CD14-positive monocyte (primary cell): ENCODE results near the gene FAM53B. TPM values are rescaled to one million over a fixed set of nuclear protein-coding genes. Genes with fewer than 3 reads are reported as not detected.

Experiments
- DNase-seq, 3 donors: peaks; one replicate each; pipeline ENCODE4 v3.0.0-alpha.2; 2011 to 2022
- H2AFZ ChIP-seq: 2 replicates; pipeline ENCODE4 v1.6.0; 2012; ENCODE audit warnings: mild to moderate bottlenecking, low read depth, low read length, inconsistent platforms; ENCODE audit not compliant: insufficient read depth, poor library complexity, severe bottlenecking
- H3K27ac ChIP-seq, 2 donors: 1 replicate in 1 of 2; 2 replicates in 1 of 2; pipeline ENCODE4 v1.5.1; 2012 to 2013; ENCODE audit warnings: low read length in 2 of 2, control low read depth in 1 of 2, inconsistent platforms in 1 of 2, low read depth in 1 of 2, mild to moderate bottlenecking in 1 of 2
- H3K27me3 ChIP-seq, 2 donors: one replicate each; pipeline versions ENCODE4 v1.6.0 to v1.6.1; 2011 to 2013; ENCODE audit warnings: low read length in 2 of 2; ENCODE audit not compliant: control insufficient read depth in 2 of 2, insufficient read depth in 2 of 2
- H3K36me3 ChIP-seq, 2 donors: replicated peaks in 1 of 2; 1 replicate in 1 of 2; 2 replicates in 1 of 2; pipeline versions ENCODE4 v1.5.1 to v1.6.1; 2012 to 2013; ENCODE audit warnings: low read length in 2 of 2, control low read depth in 1 of 2, inconsistent platforms in 1 of 2, mild to moderate bottlenecking in 1 of 2; ENCODE audit not compliant: insufficient read depth in 2 of 2, control insufficient read depth in 1 of 2
- H3K4me1 ChIP-seq, 2 donors: 1 replicate in 1 of 2; 2 replicates in 1 of 2; pipeline versions ENCODE4 v1.5.1 to v1.6.1; 2012 to 2013; ENCODE audit warnings: low read length in 2 of 2, control low read depth in 1 of 2, inconsistent platforms in 1 of 2, mild to moderate bottlenecking in 1 of 2, moderate library complexity in 1 of 2; ENCODE audit not compliant: insufficient read depth in 2 of 2, control insufficient read depth in 1 of 2
- H3K4me2 ChIP-seq: replicated peaks from 2 replicates; pipeline ENCODE3; 2012; ENCODE audit warnings: low read length, moderate library complexity, mild to moderate bottlenecking; ENCODE audit not compliant: poor library complexity, severe bottlenecking; ENCODE audit errors: extremely low read depth
- H3K4me3 ChIP-seq, 3 experiments: fragments of 200-600 bp in 1 of 3; sonication (generic) in 1 of 3; replicated peaks in 1 of 3; 1 replicate in 2 of 3; 2 replicates in 1 of 3; pipeline ENCODE4 v1.5.1; 2011 to 2013; ENCODE audit warnings: low read length in 3 of 3, mild to moderate bottlenecking in 3 of 3, control low read depth in 2 of 3, low read depth in 2 of 3, inconsistent platforms in 1 of 3, moderate library complexity in 1 of 3
- H3K79me2 ChIP-seq: 2 replicates; pipeline ENCODE4 v1.6.0; 2012; ENCODE audit warnings: mild to moderate bottlenecking, control low read depth, inconsistent platforms, low read length, moderate library complexity; ENCODE audit not compliant: insufficient read depth
- H3K9ac ChIP-seq: 2 replicates; pipeline ENCODE4 v1.6.0; 2017; ENCODE audit warnings: low read length, mild to moderate bottlenecking; ENCODE audit not compliant: insufficient read depth, poor library complexity, severe bottlenecking
- H3K9me3 ChIP-seq, 2 donors: replicated peaks in 1 of 2; 1 replicate in 1 of 2; 2 replicates in 1 of 2; pipeline versions ENCODE4 v1.5.1 to v1.6.1; 2012 to 2013; ENCODE audit warnings: low read length in 2 of 2, control low read depth in 1 of 2; ENCODE audit not compliant: control insufficient read depth in 1 of 2, insufficient read depth in 1 of 2
- H4K20me1 ChIP-seq: 2 replicates; pipeline ENCODE4 v1.6.0; 2012; ENCODE audit warnings: mild to moderate bottlenecking, low read length, control low read depth, moderate library complexity; ENCODE audit not compliant: insufficient read depth
- H3K27ac Mint-ChIP-seq, 7 donors: one replicate each; pipeline ENCODE4 v1.8.0; 2020; ENCODE audit warnings: mild to moderate bottlenecking in 7 of 7, mixed read lengths in 7 of 7, moderate library complexity in 6 of 7, inconsistent platforms in 2 of 7
- H3K27me3 Mint-ChIP-seq, 3 donors: one replicate each; pipeline ENCODE4 v1.8.0; 2021 to 2022; ENCODE audit warnings: low read depth in 3 of 3, mild to moderate bottlenecking in 3 of 3, mixed read lengths in 3 of 3, moderate library complexity in 3 of 3, inconsistent platforms in 1 of 3
- H3K36me3 Mint-ChIP-seq, 2 donors: one replicate each; pipeline ENCODE4 v1.8.0; 2020; ENCODE audit warnings: mixed read lengths in 2 of 2, inconsistent platforms in 1 of 2, mild to moderate bottlenecking in 1 of 2
- H3K4me1 Mint-ChIP-seq: one replicate; pipeline ENCODE4 v1.8.0; 2020; ENCODE audit warnings: mild to moderate bottlenecking, mixed read lengths
- H3K4me3 Mint-ChIP-seq, 2 donors: one replicate each; pipeline ENCODE4 v1.8.0; 2020; ENCODE audit warnings: mild to moderate bottlenecking in 2 of 2, mixed read lengths in 2 of 2, moderate library complexity in 1 of 2
- H3K9me3 Mint-ChIP-seq, 7 donors: one replicate each; pipeline ENCODE4 v1.8.0; 2020 to 2022; ENCODE audit warnings: mixed read lengths in 7 of 7, mild to moderate bottlenecking in 6 of 7, moderate library complexity in 6 of 7, inconsistent platforms in 2 of 7
- WGBS: methylation state at CpG from one replicate; pipeline ENCODE4 v1.1.5; 2013; ENCODE audit warnings: missing lambda C conversion rate; ENCODE audit not compliant: insufficient coverage; 5-methylcytosine and 5-hydroxymethylcytosine counted together
- intact Hi-C, 2 donors: fragments of 100-400 bp; cut with micrococcal nuclease; formaldehyde crosslinking; loops; one replicate each; pipeline versions ENCODE4 v1.15.0 to v1.15.1; 2023
- polyA plus RNA-seq, 3 donors: library from polyadenylated mRNA; depleted of rRNA in 1 of 3; unstranded in 2 of 3; stranded (reverse) in 1 of 3; fragments of 300-500 nt in 2 of 3; fragments of >200 nt in 1 of 3; fragmentation: Illumina TruSeq in 2 of 3; gene quantifications; 1 replicate in 2 of 3; 2 replicates in 1 of 3; pipeline ENCODE4 v1.2.3, GENCODE V29; 2012 to 2021
- TF ChIP-seq, protein P1 (sequence below): fragments of 200-600 bp; IDR thresholded peaks from one replicate; pipeline ENCODE4 v1.8.0; 2022; ENCODE audit warnings: antibody characterized with exemption, mild to moderate bottlenecking

FAM53B gene
- polyA plus RNA-seq, 3 donors: 5.8 to 23.3 (median 12.6) TPM

- WGBS: 78% methylated on average over 2 of the region's 2 CpGs
- peaks cover 0 to 46% of the 10 kb centered on the region in 2 donors for H3K36me3 ChIP-seq
- Mint-ChIP-seq H3K4me1 (peaks cover 77% of the 10 kb centered on the region), H3K9me3 (no peaks in the 10 kb centered on the region), H3K4me3 (no peak overlapping the region), H3K27me3 (peaks cover 2% of the 10 kb centered on the region in 3 donors), H3K27ac (peak overlapping the region in 3 of 7 donors; percentile 6 to 33 (median 23)), H3K36me3 (peaks cover 56 to 61% of the 10 kb centered on the region in 2 donors)
- TF ChIP-seq, protein P1, sequence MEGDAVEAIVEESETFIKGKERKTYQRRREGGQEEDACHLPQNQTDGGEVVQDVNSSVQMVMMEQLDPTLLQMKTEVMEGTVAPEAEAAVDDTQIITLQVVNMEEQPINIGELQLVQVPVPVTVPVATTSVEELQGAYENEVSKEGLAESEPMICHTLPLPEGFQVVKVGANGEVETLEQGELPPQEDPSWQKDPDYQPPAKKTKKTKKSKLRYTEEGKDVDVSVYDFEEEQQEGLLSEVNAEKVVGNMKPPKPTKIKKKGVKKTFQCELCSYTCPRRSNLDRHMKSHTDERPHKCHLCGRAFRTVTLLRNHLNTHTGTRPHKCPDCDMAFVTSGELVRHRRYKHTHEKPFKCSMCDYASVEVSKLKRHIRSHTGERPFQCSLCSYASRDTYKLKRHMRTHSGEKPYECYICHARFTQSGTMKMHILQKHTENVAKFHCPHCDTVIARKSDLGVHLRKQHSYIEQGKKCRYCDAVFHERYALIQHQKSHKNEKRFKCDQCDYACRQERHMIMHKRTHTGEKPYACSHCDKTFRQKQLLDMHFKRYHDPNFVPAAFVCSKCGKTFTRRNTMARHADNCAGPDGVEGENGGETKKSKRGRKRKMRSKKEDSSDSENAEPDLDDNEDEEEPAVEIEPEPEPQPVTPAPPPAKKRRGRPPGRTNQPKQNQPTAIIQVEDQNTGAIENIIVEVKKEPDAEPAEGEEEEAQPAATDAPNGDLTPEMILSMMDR: no peak
- no peak overlapping the region for H3K4me2 ChIP-seq
- no peaks in the 10 kb centered on the region for H3K27me3 ChIP-seq
- no peaks in the 10 kb centered on the region for H3K9me3 ChIP-seq
- no peak overlapping the region for H3K9ac ChIP-seq
- no peak for DNase-seq
- peaks cover 95% of the 10 kb centered on the region for H3K79me2 ChIP-seq
- intact Hi-C loops: no loop called here
- peaks cover 33% of the 10 kb centered on the region in 2 donors for H3K4me1 ChIP-seq
- H3K27ac ChIP-seq: no peak overlapping the region
- H4K20me1 ChIP-seq: peaks cover 100% of the 10 kb centered on the region
- H2AFZ ChIP-seq: no peak overlapping the region
- no peak overlapping the region for H3K4me3 ChIP-seq
Observed at GRCh38 chr10:124737708-124738107, 6.5 kb downstream of the FAM53B start.

DNA sequence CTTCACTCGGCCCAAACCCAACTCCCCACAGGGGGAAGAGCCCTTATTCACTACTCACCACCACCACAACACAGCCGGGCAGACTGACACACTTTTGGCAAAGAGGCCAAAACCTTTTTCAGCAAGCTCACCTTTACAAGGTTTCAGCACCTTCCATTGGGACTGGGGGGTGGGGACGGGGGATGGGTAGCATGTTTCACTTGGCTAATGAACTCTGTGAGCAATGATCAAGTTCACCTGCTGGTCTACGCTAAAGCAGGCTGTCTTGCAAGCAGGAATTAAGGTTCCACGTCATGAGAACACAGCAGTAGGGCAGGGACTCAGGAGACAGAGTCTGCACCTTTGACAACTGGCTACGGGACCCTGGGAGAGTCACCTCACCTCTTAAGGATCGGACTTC, 7.0 kb downstream of the FAM53B start:
- H3K27ac Mint-ChIP-seq: peak overlapping the region in 3 of 7 donors; percentile 5 to 33 (median 32)
- peaks cover 60 to 61% of the 10 kb centered on the region in 2 donors for H3K36me3 Mint-ChIP-seq
- H3K36me3 ChIP-seq: peaks cover under 1 to 51% of the 10 kb centered on the region in 2 donors
- no peaks in the 10 kb centered on the region for H3K9me3 ChIP-seq
- peaks cover 2% of the 10 kb centered on the region in 3 donors for H3K27me3 Mint-ChIP-seq
- peaks cover 100% of the 10 kb centered on the region for H4K20me1 ChIP-seq
- no peak overlapping the region for H3K9ac ChIP-seq
- H3K79me2 ChIP-seq: peaks cover 95% of the 10 kb centered on the region
- WGBS: 96% methylated on average over 4 of the region's 7 CpGs
- H3K9me3 Mint-ChIP-seq: no peaks in the 10 kb centered on the region
- H3K4me3 ChIP-seq: no peak overlapping the region
- peaks cover 72% of the 10 kb centered on the region for H3K4me1 Mint-ChIP-seq
- H3K4me1 ChIP-seq: peaks cover 28% of the 10 kb centered on the region in 2 donors
- DNase-seq: no peak
- H3K4me3 Mint-ChIP-seq: no peak overlapping the region
- no peaks in the 10 kb centered on the region for H3K27me3 ChIP-seq
- TF ChIP-seq, protein P1: no peak
- no peak overlapping the region for H3K4me2 ChIP-seq
- H2AFZ ChIP-seq: no peak overlapping the region
- intact Hi-C loops: no loop called here
- no peak overlapping the region for H3K27ac ChIP-seq
